Posterior cingulate gyrus (tissue), 11 donors: ENCODE measurements around the gene PFKFB3.
"Not testable (repeated sequence)": the region's sequence is repeated elsewhere in the genome, so short reads cannot be mapped to it uniquely, and the experiment has no call there.

Experiments
- DNase-seq, 10 donors: peaks; one replicate each; pipeline versions ENCODE4 v3.0.0 to v3.0.0-alpha.2; 2020 to 2021; ENCODE audit warnings: mixed read lengths in 3 of 10
- intact Hi-C: fragments of 100-400 bp; cut with DNase I; formaldehyde crosslinking; loops from one replicate; pipeline ENCODE4 v1.15.1; 2023

PFKFB3 gene

GRCh38 chr10:6292741-6293151 is 90.0 kb downstream of the PFKFB3 start:
- intact Hi-C loops: no loop called here

GRCh38 chr10:6296425-6296824 is 93.7 kb downstream of the PFKFB3 start:
- intact Hi-C loops, DNase-seq: not testable (repeated sequence)

More at GRCh38 chr10:6292741-6293151, 90.0 kb downstream of the PFKFB3 start:
- DNase-seq: no peak

- intact Hi-C loops: no loop called here
- DNase-seq: no peak
Measured at GRCh38 chr10:6296828-6297251, 94.1 kb downstream of the PFKFB3 start.

GRCh38 chr10:6297522-6297921 is 94.8 kb downstream of the PFKFB3 start:
- intact Hi-C loops: no loop called here
- DNase-seq: no peak

- DNase-seq: no peak
- intact Hi-C loops: no loop called here
Measured at GRCh38 chr10:6297951-6298381, 95.2 kb downstream of the PFKFB3 start.

- intact Hi-C loops: no loop called here
- no peak for DNase-seq
Measured at GRCh38 chr10:6298428-6298827, 95.7 kb downstream of the PFKFB3 start.

GRCh38 chr10:6299234-6299633 is 96.5 kb downstream of the PFKFB3 start:
- no peak for DNase-seq

GRCh38 chr10:6299743-6300105 is 97.0 kb downstream of the PFKFB3 start:
- intact Hi-C loops: no loop called here
- DNase-seq: no peak

More at GRCh38 chr10:6299234-6299633, 96.5 kb downstream of the PFKFB3 start:
- intact Hi-C loops: no loop called here

- intact Hi-C loops: no loop called here
- no peak for DNase-seq
Measured at GRCh38 chr10:6300106-6300783, 97.5 kb downstream of the PFKFB3 start.

GRCh38 chr10:6300784-6301460 is 98.2 kb downstream of the PFKFB3 start:
- intact Hi-C loops: no loop called here
- no peak for DNase-seq

- intact Hi-C loops: no loop called here
- no peak for DNase-seq
Measured at GRCh38 chr10:6301488-6302075, 98.8 kb downstream of the PFKFB3 start.
